ENCODE data around the gene SLCO3A1. TPM values are rescaled to one million over a fixed set of nuclear protein-coding genes. Genes with fewer than 3 reads are reported as not detected.

SLCO3A1 gene
- total and polyA plus RNA-seq, 2 experiments from 2014 or later, result 35.5 to 71.9 TPM

GRCh38 chr15:91890614-91891013 lies 37.1 kb downstream of the SLCO3A1 start:
- TF ChIP-seq CTCF (IDR thresholded peaks at IDR 0.05; ENCODE audit: low read depth, low read length), result no peak
- no peaks in the 10 kb centered on the region for H3K36me3 ChIP-seq
- peak in 1 of 2 donors; percentile 12 for DNase-seq (ENCODE audit: low read depth in 1 of 2, low spot score in 1 of 2)
- no peaks in the 10 kb centered on the region for H3K9me3 ChIP-seq (ENCODE audit: low read depth)
- no peak overlapping the region for H3K4me3 ChIP-seq
- H3K4me1 ChIP-seq (ENCODE audit: low read depth), result peaks cover 69% of the 10 kb centered on the region
- no peak overlapping the region for H3K27ac ChIP-seq
- H3K27me3 ChIP-seq, result no peaks in the 10 kb centered on the region

GRCh38 chr15:91891101-91891500 lies 37.6 kb downstream of the SLCO3A1 start:
- Histone ChIP-seq H3K36me3 (no peaks in the 10 kb centered on the region), H3K27me3 (no peaks in the 10 kb centered on the region), H3K4me3 (no peak overlapping the region), H3K9me3 (ENCODE audit: low read depth) (no peaks in the 10 kb centered on the region), H3K4me1 (ENCODE audit: low read depth) (peaks cover 67% of the 10 kb centered on the region), H3K27ac (no peak overlapping the region)
- no peak for DNase-seq (ENCODE audit: low read depth in 1 of 2, low spot score in 1 of 2)
- TF ChIP-seq CTCF (IDR thresholded peaks at IDR 0.05; ENCODE audit: low read depth, low read length), result no peak

GRCh38 chr15:91891788-91892345 lies 38.4 kb downstream of the SLCO3A1 start:
- Histone ChIP-seq H3K27me3 (no peaks in the 10 kb centered on the region), H3K4me3 (no peak overlapping the region), H3K9me3 (ENCODE audit: low read depth) (no peaks in the 10 kb centered on the region), H3K36me3 (no peaks in the 10 kb centered on the region), H3K4me1 (ENCODE audit: low read depth) (peaks cover 60% of the 10 kb centered on the region), H3K27ac (peak overlapping the region; percentile 68)
- no peak for TF ChIP-seq CTCF (IDR thresholded peaks at IDR 0.05; ENCODE audit: low read depth, low read length)
- DNase-seq (ENCODE audit: low read depth in 1 of 2, low spot score in 1 of 2), result peak in 1 of 2 donors; percentile 88

- no peaks in the 10 kb centered on the region for H3K27me3 ChIP-seq
- DNase-seq (ENCODE audit: low read depth in 1 of 2, low spot score in 1 of 2), result no peak
- H3K4me3 ChIP-seq, result no peak overlapping the region
- no peaks in the 10 kb centered on the region for H3K9me3 ChIP-seq (ENCODE audit: low read depth)
- H3K4me1 ChIP-seq (ENCODE audit: low read depth), result peaks cover 56% of the 10 kb centered on the region
- TF ChIP-seq CTCF (IDR thresholded peaks at IDR 0.05; ENCODE audit: low read depth, low read length), result no peak
- peak overlapping the region; percentile 68 for H3K27ac ChIP-seq
- H3K36me3 ChIP-seq, result no peaks in the 10 kb centered on the region
These were observed 38.9 kb downstream of the SLCO3A1 start for GRCh38 chr15:91892436-91892835.

- no peak for DNase-seq (ENCODE audit: low read depth in 1 of 2, low spot score in 1 of 2)
- H3K9me3 ChIP-seq (ENCODE audit: low read depth), result no peaks in the 10 kb centered on the region
- H3K36me3 ChIP-seq, result no peaks in the 10 kb centered on the region
- H3K4me1 ChIP-seq (ENCODE audit: low read depth), result peaks cover 51% of the 10 kb centered on the region
- no peak overlapping the region for H3K4me3 ChIP-seq
- no peaks in the 10 kb centered on the region for H3K27me3 ChIP-seq
- no peak for TF ChIP-seq CTCF (IDR thresholded peaks at IDR 0.05; ENCODE audit: low read depth, low read length)
- no peak overlapping the region for H3K27ac ChIP-seq
These were observed 41.1 kb downstream of the SLCO3A1 start for GRCh38 chr15:91894606-91895005.
